ENCODE measurements around the gene STXBP5L.

- no peak for TF ChIP-seq CTCF (IDR thresholded peaks at IDR 0.05; ENCODE audit: low read length)
- TF ChIP-seq EZH2 (IDR thresholded peaks at IDR 0.05; ENCODE audit: borderline replicate concordance, low read length): no peak
Observed at GRCh38 chr3:120983321-120983665, 75.3 kb downstream of the STXBP5L start.
